ENCODE results near the gene TAP1.

The TAP1 gene, protein sequence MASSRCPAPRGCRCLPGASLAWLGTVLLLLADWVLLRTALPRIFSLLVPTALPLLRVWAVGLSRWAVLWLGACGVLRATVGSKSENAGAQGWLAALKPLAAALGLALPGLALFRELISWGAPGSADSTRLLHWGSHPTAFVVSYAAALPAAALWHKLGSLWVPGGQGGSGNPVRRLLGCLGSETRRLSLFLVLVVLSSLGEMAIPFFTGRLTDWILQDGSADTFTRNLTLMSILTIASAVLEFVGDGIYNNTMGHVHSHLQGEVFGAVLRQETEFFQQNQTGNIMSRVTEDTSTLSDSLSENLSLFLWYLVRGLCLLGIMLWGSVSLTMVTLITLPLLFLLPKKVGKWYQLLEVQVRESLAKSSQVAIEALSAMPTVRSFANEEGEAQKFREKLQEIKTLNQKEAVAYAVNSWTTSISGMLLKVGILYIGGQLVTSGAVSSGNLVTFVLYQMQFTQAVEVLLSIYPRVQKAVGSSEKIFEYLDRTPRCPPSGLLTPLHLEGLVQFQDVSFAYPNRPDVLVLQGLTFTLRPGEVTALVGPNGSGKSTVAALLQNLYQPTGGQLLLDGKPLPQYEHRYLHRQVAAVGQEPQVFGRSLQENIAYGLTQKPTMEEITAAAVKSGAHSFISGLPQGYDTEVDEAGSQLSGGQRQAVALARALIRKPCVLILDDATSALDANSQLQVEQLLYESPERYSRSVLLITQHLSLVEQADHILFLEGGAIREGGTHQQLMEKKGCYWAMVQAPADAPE

DNA sequence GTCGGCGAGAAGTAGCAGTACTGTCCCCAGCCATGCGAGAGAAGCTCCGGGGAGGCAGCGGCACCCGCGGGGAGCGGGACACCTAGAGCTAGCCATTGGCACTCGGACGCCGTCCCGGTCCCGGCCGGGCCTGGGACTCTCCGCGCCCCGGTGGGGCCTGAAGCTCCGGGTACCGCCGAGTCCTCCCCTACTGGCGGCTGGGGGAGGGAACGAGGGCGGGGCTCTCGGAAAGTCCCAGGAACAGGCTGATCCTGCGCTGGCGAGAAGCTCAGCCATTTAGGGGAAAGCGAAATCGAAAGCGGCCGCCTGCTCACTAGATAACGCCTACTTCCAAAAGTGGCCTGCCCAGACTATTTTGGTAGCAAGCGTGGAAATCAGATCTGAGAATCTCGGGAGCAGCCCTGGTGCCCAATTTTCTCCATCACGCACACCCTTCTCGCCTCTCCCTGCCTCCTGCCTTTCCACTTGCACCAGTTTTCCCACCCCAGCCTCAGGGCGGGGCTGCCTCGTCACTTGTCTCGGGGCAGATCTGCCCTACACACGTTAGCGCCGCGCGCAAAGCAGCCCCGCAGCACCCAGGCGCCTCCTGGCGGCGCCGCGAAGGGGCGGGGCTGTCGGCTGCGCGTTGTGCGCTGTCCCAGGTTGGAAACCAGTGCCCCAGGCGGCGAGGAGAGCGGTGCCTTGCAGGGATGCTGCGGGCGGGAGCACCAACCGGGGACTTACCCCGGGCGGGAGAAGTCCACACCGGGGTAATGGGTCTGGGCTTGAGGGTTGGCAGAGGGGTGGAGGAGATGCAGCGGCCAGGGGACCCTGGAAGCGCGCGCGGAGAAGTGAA, at the start of gene TAP1, which contains the start of gene PSMB9:
TAP1 (minus strand) TSS at position 164 of the 835 bp plus-strand sequence; CDS start at position 96, 68 bp downstream.
PSMB9 (plus strand) TSS at position 652 of the 835 bp plus-strand sequence; CDS start at position 690, 38 bp downstream.
- peak within 1 kb of the TSS; percentile 82; the same call in 1 of the 2 replicates for H2AFZ ChIP-seq (ENCODE audit: low read depth, low read length)
- H3K9me3 ChIP-seq (ENCODE audit: insufficient read depth, low read length) = no peaks in the 10 kb centered on the region
- no peaks in the 10 kb centered on the region for H3K27me3 ChIP-seq (ENCODE audit: low read depth, low read length)
- H3K4me2 ChIP-seq (ENCODE audit: low read length) = peak within 1 kb of the TSS; percentile 97
- peaks cover 45% of the 10 kb centered on the region for H3K79me2 ChIP-seq (ENCODE audit: low read length)
- H3K27ac ChIP-seq (ENCODE audit: low read length) = peak within 1 kb of the TSS; percentile 94
- peaks cover 52% of the 10 kb centered on the region for H3K36me3 ChIP-seq (replicated peaks; ENCODE audit: low read depth, low read length)
- H3K4me3 ChIP-seq (ENCODE audit: low read length) = peak within 1 kb of the TSS; percentile 98
- H3K4me1 ChIP-seq (ENCODE audit: low read length) = peaks cover 15% of the 10 kb centered on the region
- H3K9ac ChIP-seq (ENCODE audit: low read length) = peak within 1 kb of the TSS; percentile 99
- no peak for TF ChIP-seq EZH2phosphoT487 (IDR thresholded peaks at IDR 0.05; ENCODE audit: low read depth)
- TF ChIP-seq, protein P1, sequence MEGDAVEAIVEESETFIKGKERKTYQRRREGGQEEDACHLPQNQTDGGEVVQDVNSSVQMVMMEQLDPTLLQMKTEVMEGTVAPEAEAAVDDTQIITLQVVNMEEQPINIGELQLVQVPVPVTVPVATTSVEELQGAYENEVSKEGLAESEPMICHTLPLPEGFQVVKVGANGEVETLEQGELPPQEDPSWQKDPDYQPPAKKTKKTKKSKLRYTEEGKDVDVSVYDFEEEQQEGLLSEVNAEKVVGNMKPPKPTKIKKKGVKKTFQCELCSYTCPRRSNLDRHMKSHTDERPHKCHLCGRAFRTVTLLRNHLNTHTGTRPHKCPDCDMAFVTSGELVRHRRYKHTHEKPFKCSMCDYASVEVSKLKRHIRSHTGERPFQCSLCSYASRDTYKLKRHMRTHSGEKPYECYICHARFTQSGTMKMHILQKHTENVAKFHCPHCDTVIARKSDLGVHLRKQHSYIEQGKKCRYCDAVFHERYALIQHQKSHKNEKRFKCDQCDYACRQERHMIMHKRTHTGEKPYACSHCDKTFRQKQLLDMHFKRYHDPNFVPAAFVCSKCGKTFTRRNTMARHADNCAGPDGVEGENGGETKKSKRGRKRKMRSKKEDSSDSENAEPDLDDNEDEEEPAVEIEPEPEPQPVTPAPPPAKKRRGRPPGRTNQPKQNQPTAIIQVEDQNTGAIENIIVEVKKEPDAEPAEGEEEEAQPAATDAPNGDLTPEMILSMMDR (IDR thresholded peaks at IDR 0.05; ENCODE audit: low read depth, low read length) = peak; percentile 60
- H4K20me1 ChIP-seq (ENCODE audit: insufficient read depth, low read length) = peaks cover 5% of the 10 kb centered on the region; the same call in 1 of the 2 replicates

DNA sequence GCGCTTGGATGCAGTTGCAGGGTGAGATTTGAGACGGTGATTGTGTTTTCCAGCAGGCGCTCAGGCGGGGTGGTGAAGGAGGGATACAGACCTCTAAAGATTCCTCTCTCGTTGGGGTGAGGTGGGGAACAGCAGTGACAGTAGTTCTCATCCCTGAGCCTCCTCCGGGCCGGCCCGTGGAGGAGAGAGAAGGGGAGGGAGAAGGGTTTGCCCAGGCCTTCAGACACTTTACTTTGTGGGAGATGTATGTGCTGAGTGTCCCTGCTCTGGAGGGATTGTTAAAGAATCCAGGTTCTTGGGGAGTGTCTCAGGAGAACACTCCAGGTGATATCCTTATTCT, 41.5 kb upstream of the TAP1 start:
- Histone ChIP-seq H3K27me3 (ENCODE audit: low read depth, low read length) (no peaks in the 10 kb centered on the region), H3K9ac (ENCODE audit: low read length) (peak overlapping the region; percentile 80), H3K4me3 (ENCODE audit: low read length) (peak overlapping the region; percentile 97), H3K79me2 (ENCODE audit: low read length) (peaks cover 16% of the 10 kb centered on the region), H3K9me3 (ENCODE audit: insufficient read depth, low read length) (no peaks in the 10 kb centered on the region), H2AFZ (ENCODE audit: low read depth, low read length) (peak overlapping the region; percentile 76; the same call in 1 of the 2 replicates), H3K27ac (ENCODE audit: low read length) (peak overlapping the region; percentile 87), H3K4me1 (ENCODE audit: low read length) (peaks cover 22% of the 10 kb centered on the region), H4K20me1 (ENCODE audit: insufficient read depth, low read length) (no peaks in the 10 kb centered on the region), H3K36me3 (replicated peaks; ENCODE audit: low read depth, low read length) (no peaks in the 10 kb centered on the region), H3K4me2 (ENCODE audit: low read length) (peak overlapping the region; percentile 95)
- TF ChIP-seq, protein P1 (IDR thresholded peaks at IDR 0.05; ENCODE audit: low read depth, low read length) = no peak
- TF ChIP-seq EZH2phosphoT487 (IDR thresholded peaks at IDR 0.05; ENCODE audit: low read depth) = no peak

DNA sequence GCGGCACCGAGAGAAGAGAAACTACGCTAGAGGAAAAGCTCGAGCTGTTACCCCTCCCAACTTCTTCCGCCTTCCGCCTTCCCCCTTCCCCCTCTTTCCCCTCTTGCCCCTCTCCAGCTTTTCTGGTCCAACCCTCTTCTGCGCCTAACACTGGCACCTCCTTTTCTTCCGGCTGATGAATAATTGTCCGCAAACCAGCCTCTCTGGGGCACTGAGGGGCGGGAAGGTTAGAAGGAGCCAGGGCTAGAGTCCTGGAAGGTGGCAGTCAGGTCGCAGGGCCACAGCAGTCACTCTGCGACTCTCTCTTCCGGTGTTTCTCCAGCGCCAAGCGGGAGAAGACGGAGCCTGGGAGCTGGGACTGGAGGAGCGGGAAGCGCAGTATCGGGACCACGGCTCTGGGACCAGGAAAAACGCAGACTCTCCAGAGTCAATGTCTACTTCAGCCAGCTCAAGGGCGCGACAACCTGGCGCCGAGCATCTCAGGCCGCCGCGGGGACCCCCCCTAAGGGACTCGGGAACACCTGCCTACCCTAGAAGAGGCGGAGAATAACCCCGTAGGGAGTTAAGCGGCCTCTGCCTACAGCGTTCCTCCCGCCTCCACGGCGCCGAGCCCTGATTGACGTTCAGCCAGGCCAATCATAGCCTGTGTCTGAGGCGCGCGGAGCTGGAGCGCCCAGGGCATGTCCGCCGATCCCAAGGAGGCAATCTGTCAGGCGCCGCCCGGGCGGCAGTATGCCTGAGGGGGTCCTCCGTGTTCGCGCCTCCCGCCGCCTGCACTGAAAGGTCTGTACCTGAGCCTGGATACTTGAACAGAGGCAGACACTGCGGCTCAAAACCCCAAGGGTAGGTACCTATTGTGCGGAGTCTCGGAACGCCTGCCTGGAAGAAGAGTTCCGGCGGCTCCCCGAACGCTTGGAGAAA, 40.8 kb upstream of the TAP1 start:
- no peaks in the 10 kb centered on the region for H3K9me3 ChIP-seq (ENCODE audit: insufficient read depth, low read length)
- H3K4me2 ChIP-seq (ENCODE audit: low read length) = peak overlapping the region; percentile 95
- no peaks in the 10 kb centered on the region for H3K27me3 ChIP-seq (ENCODE audit: low read depth, low read length)
- H3K79me2 ChIP-seq (ENCODE audit: low read length) = peaks cover 16% of the 10 kb centered on the region
- no peak for TF ChIP-seq EZH2phosphoT487 (IDR thresholded peaks at IDR 0.05; ENCODE audit: low read depth)
- TF ChIP-seq, protein P1 (IDR thresholded peaks at IDR 0.05; ENCODE audit: low read depth, low read length) = no peak
- H3K36me3 ChIP-seq (replicated peaks; ENCODE audit: low read depth, low read length) = no peaks in the 10 kb centered on the region
- H3K4me3 ChIP-seq (ENCODE audit: low read length) = peak overlapping the region; percentile 97
- no peaks in the 10 kb centered on the region for H4K20me1 ChIP-seq (ENCODE audit: insufficient read depth, low read length)
- H2AFZ ChIP-seq (ENCODE audit: low read depth, low read length) = peak overlapping the region; percentile 76
- peak overlapping the region; percentile 80 for H3K9ac ChIP-seq (ENCODE audit: low read length)
- H3K4me1 ChIP-seq (ENCODE audit: low read length) = peaks cover 22% of the 10 kb centered on the region
- H3K27ac ChIP-seq (ENCODE audit: low read length) = peak overlapping the region; percentile 87
